Natural killer cell (primary cell): ENCODE measurements around the gene ABCC8. TPM values are rescaled to one million over a fixed set of nuclear protein-coding genes. Genes with fewer than 3 reads are reported as not detected.

Experiments
- ATAC-seq, 3 donors: fragments of 150-1000 bp in 2 of 3; fragments of 200-7000 bp in 1 of 3; cut with Tn5 transposase; 1 replicate in 1 of 3; 2 replicates in 2 of 3; pipeline ENCODE4 v1.10.0; 2021; ENCODE audit warnings: mild to moderate bottlenecking in 2 of 3, moderate library complexity in 2 of 3
- DNase-seq, 2 donors: peaks; one replicate each; pipeline versions ENCODE4 v3.0.0 to v3.0.0-alpha.2; 2013 to 2021; ENCODE audit warnings: mixed read lengths in 1 of 2
- H3K27ac ChIP-seq: one replicate; pipeline ENCODE4 v1.5.1; 2013; ENCODE audit warnings: mild to moderate bottlenecking, low read length
- H3K27me3 ChIP-seq: one replicate; pipeline ENCODE4 v1.6.1; 2013; ENCODE audit warnings: low read length; ENCODE audit not compliant: control insufficient read depth, insufficient read depth
- H3K36me3 ChIP-seq: one replicate; pipeline ENCODE4 v1.6.1; 2013; ENCODE audit warnings: low read length; ENCODE audit not compliant: control insufficient read depth, insufficient read depth
- H3K4me1 ChIP-seq: one replicate; pipeline ENCODE4 v1.6.1; 2013; ENCODE audit warnings: low read length; ENCODE audit not compliant: control insufficient read depth, insufficient read depth
- H3K4me3 ChIP-seq: one replicate; pipeline ENCODE4 v1.5.1; 2013; ENCODE audit warnings: low read length
- H3K9me3 ChIP-seq: one replicate; pipeline ENCODE4 v1.6.1; 2013; ENCODE audit warnings: low read length; ENCODE audit not compliant: control insufficient read depth, insufficient read depth
- H3K27ac Mint-ChIP-seq, 2 donors: one replicate each; pipeline ENCODE4 v1.8.0; 2022; ENCODE audit warnings: mild to moderate bottlenecking in 2 of 2, mixed read lengths in 2 of 2, moderate library complexity in 1 of 2
- H3K27me3 Mint-ChIP-seq, 2 donors: one replicate each; pipeline ENCODE4 v1.8.0; 2022; ENCODE audit warnings: low read depth in 2 of 2, mixed read lengths in 2 of 2
- H3K36me3 Mint-ChIP-seq: one replicate; pipeline ENCODE4 v1.8.0; 2022; ENCODE audit warnings: mixed read lengths
- H3K4me1 Mint-ChIP-seq, 2 donors: one replicate each; pipeline ENCODE4 v1.8.0; 2022; ENCODE audit warnings: mixed read lengths in 2 of 2
- H3K4me3 Mint-ChIP-seq: one replicate; pipeline ENCODE4 v1.8.0; 2022; ENCODE audit warnings: mild to moderate bottlenecking, moderate library complexity, mixed read lengths
- H3K9me3 Mint-ChIP-seq, 2 donors: one replicate each; pipeline ENCODE4 v1.8.0; 2022; ENCODE audit warnings: mixed read lengths in 2 of 2
- WGBS: methylation state at CpG from one replicate; pipeline ENCODE4 v1.1.7; 2013; ENCODE audit warnings: missing lambda C conversion rate; ENCODE audit not compliant: insufficient coverage; 5-methylcytosine and 5-hydroxymethylcytosine counted together
- intact Hi-C: fragments of 100-400 bp; cut with micrococcal nuclease; formaldehyde crosslinking; loops from one replicate; pipeline ENCODE4 v1.14.2; 2022
- total RNA-seq, 4 donors: library from RNA; stranded (reverse); fragments of 120-200 nt in 1 of 4; gene quantifications; one replicate each; pipeline versions ENCODE4 v1.2.3 to v1.2.4, GENCODE V29; 2013 to 2022
- TF ChIP-seq, protein P1 (sequence below): fragments of 200-600 bp; IDR thresholded peaks from one replicate; pipeline ENCODE4 v1.8.0; 2022; ENCODE audit warnings: antibody characterized with exemption

Gene ABCC8
- total RNA-seq, 3 donors from 2014 or later (not counting 1 experiment from before 2014, with no cell fraction given) = not detected

DNA sequence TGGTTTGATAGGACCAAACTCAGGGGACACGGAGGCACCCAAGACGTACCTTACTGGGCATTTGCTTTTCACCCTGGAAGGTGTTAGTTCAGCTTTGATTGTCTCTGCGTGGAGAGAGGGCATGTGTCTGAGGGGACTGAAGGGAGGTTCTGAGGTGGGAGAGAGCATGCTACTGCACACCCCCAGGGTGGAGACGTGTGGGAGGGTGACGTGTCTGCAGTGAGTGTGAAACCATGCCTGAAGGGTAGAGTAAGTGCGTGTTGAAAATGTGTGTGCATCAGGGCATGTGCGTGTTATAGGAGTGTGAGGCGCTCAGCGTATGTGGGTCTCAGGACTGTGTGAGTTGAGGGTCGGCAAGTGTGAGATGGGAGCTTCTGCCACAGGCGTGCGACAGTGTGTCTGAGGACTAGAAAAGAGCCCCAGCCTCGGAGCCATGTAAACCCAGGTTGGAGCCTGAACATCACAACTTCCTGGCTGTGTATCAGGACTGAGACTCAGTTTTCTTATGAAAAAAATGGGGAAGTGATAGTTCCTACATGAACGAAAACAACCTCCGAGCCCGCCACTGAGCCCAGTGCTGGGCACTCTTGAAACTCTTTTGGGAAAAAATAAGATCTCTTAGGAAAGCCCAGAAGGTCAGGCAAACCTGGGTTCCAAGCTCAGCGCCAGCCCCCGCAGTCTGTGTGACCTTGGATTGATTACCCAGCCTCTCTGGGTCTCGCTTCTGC, 76.4 kb downstream of the ABCC8 start:
- WGBS = 76% methylated on average over 19 of the region's 19 CpGs
- no peaks in the 10 kb centered on the region for H3K9me3 Mint-ChIP-seq

DNA sequence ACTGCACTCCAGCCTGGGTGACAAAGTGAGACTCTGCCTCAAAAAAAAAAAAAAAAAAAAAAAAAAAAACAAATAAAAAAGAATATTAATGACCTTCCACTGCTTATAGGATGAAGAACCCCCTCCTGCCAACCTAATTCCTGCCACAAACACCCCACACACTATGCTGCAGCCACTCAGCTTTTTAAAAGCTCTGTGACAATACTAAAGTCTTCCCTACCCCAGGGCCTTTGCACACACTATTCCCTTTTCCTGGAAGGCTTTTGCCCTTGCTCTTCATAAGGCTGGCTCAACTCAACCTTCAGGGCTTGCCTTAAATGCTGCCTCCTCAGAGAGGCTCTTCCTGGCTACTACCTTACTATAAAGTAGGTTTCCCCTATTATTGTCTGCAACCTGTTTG, 77.4 kb downstream of the ABCC8 start:
- no peak for ATAC-seq
- H3K27ac Mint-ChIP-seq = no peak overlapping the region
- no peak overlapping the region for H3K4me3 Mint-ChIP-seq
- H3K4me1 ChIP-seq = peaks cover 6% of the 10 kb centered on the region
- no peaks in the 10 kb centered on the region for H3K9me3 Mint-ChIP-seq
- intact Hi-C loops = no loop called here
- H3K4me3 ChIP-seq = no peak overlapping the region
- no peak for DNase-seq
- no peaks in the 10 kb centered on the region for H3K9me3 ChIP-seq
- H3K4me1 Mint-ChIP-seq = no peaks in the 10 kb centered on the region
- TF ChIP-seq, protein P1, sequence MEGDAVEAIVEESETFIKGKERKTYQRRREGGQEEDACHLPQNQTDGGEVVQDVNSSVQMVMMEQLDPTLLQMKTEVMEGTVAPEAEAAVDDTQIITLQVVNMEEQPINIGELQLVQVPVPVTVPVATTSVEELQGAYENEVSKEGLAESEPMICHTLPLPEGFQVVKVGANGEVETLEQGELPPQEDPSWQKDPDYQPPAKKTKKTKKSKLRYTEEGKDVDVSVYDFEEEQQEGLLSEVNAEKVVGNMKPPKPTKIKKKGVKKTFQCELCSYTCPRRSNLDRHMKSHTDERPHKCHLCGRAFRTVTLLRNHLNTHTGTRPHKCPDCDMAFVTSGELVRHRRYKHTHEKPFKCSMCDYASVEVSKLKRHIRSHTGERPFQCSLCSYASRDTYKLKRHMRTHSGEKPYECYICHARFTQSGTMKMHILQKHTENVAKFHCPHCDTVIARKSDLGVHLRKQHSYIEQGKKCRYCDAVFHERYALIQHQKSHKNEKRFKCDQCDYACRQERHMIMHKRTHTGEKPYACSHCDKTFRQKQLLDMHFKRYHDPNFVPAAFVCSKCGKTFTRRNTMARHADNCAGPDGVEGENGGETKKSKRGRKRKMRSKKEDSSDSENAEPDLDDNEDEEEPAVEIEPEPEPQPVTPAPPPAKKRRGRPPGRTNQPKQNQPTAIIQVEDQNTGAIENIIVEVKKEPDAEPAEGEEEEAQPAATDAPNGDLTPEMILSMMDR = no peak
- H3K27me3 ChIP-seq = no peaks in the 10 kb centered on the region
- peaks cover 0 to 7% of the 10 kb centered on the region in 2 donors for H3K27me3 Mint-ChIP-seq
- H3K27ac ChIP-seq = no peak overlapping the region
- H3K36me3 Mint-ChIP-seq = no peaks in the 10 kb centered on the region
- H3K36me3 ChIP-seq = no peaks in the 10 kb centered on the region

More for the DNA sequence above, 76.4 kb downstream of the ABCC8 start:
- H3K4me3 ChIP-seq = no peak overlapping the region
- Mint-ChIP-seq H3K36me3 (no peaks in the 10 kb centered on the region), H3K4me3 (no peak overlapping the region), H3K27ac (no peak overlapping the region), H3K4me1 (no peaks in the 10 kb centered on the region), H3K27me3 (peaks cover 0 to 7% of the 10 kb centered on the region in 2 donors)
- DNase-seq (no peak), ATAC-seq (no peak)
- peaks cover 6% of the 10 kb centered on the region for H3K4me1 ChIP-seq
- TF ChIP-seq, protein P1 = no peak
- no peaks in the 10 kb centered on the region for H3K27me3 ChIP-seq
- intact Hi-C loops = no loop called here
- no peaks in the 10 kb centered on the region for H3K9me3 ChIP-seq
- H3K36me3 ChIP-seq = no peaks in the 10 kb centered on the region
- H3K27ac ChIP-seq = peak overlapping the region; percentile 47

- Mint-ChIP-seq H3K27me3 (peaks cover 0 to 7% of the 10 kb centered on the region in 2 donors), H3K4me3 (no peak overlapping the region), H3K27ac (no peak overlapping the region), H3K36me3 (no peaks in the 10 kb centered on the region), H3K4me1 (no peaks in the 10 kb centered on the region), H3K9me3 (no peaks in the 10 kb centered on the region)
- TF ChIP-seq, protein P1 = no peak
- H3K9me3 ChIP-seq = no peaks in the 10 kb centered on the region
- no peak overlapping the region for H3K4me3 ChIP-seq
- DNase-seq (no peak), ATAC-seq (no peak)
- WGBS = 91% methylated on average over 14 of the region's 14 CpGs
- no peak overlapping the region for H3K27ac ChIP-seq
- no peaks in the 10 kb centered on the region for H3K27me3 ChIP-seq
- no peaks in the 10 kb centered on the region for H3K36me3 ChIP-seq
- intact Hi-C loops = no loop called here
- peaks cover 6% of the 10 kb centered on the region for H3K4me1 ChIP-seq
Observed at GRCh38 chr11:17397311-17398002, 79.2 kb downstream of the ABCC8 start.
